HG03432 (cell line): ENCODE measurements around the gene NSMF.

Source experiments
- ATAC-seq: cut with Tn5 transposase; IDR thresholded peaks from one replicate; pipeline ENCODE4 v1.9.1; 2021; ENCODE audit warnings: mild to moderate bottlenecking, moderate library complexity; ENCODE audit not compliant: unreplicated experiment

NSMF gene

DNA sequence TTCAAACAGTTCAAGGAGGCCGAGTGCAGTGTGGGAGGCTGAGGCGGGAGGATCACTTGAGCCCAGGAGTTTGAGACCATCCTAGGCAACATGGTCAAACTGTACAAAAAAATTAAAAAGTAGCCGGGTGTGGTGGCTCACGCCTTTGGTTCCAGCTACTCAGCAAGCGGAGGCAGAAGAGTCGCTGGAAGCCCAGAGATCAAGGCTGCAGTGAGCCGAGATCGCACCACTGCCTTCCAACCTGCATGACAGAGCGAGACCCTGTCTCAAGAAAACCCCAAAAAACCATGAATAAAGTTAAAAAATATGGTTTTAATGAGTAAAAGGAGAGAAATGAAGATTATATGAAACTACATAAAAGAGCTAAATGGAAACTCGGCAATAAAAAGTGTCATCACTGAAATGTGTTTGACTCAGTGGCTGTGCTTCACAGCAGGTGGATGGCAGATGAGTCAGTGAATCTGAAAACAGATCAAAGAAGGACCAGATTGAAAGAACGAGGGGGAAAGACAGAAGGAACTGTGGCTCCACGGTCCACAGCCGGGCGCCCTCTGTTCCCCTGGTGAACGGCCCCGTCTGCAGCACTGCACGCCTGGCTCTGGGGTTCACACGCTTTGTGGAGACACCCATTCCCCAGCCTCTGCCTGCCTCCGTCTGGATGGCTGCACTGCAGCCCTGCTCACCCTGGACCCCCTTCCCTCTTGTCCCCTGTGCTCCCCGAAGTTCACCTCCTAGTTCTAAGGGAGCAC lies 61.3 kb downstream of the NSMF start:
- no peak for ATAC-seq
